ENCODE results near the gene ELMO2.

ELMO2 gene

DNA sequence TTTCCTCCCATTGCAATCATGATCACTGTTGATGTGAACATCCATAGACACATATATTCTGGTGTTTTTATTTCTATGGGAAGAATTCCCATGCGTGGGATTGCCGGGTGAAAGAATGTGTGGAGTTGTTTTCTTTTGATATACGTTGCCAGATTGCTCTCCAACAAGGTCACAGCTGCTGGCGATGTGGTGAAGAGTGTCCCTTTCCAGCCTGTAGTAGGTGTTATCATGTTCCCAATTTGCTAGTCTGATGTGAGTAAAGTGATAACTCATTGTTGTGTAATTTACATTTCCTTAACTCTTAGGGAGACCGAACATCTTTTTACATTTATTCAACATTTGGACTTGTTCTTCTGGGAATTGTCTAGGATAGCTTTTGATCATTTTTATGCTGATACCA, 14.5 kb upstream of the ELMO2 start:
- TF ChIP-seq, protein P1, sequence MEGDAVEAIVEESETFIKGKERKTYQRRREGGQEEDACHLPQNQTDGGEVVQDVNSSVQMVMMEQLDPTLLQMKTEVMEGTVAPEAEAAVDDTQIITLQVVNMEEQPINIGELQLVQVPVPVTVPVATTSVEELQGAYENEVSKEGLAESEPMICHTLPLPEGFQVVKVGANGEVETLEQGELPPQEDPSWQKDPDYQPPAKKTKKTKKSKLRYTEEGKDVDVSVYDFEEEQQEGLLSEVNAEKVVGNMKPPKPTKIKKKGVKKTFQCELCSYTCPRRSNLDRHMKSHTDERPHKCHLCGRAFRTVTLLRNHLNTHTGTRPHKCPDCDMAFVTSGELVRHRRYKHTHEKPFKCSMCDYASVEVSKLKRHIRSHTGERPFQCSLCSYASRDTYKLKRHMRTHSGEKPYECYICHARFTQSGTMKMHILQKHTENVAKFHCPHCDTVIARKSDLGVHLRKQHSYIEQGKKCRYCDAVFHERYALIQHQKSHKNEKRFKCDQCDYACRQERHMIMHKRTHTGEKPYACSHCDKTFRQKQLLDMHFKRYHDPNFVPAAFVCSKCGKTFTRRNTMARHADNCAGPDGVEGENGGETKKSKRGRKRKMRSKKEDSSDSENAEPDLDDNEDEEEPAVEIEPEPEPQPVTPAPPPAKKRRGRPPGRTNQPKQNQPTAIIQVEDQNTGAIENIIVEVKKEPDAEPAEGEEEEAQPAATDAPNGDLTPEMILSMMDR (conservative IDR thresholded peaks at IDR 0.05; ENCODE audit: low read depth, low read length), result no peak
- no peak overlapping the region for H3K9ac ChIP-seq
- no peak overlapping the region for H2AFZ ChIP-seq (ENCODE audit: low read depth)
- no peak overlapping the region for H3K27ac ChIP-seq
- H3K4me3 ChIP-seq (IDR thresholded peaks at IDR 0.05; ENCODE audit: insufficient read depth, low read depth, low read length), result no peak overlapping the region
- no peaks in the 10 kb centered on the region for H3K36me3 ChIP-seq (ENCODE audit: insufficient read depth)
- H3K79me2 ChIP-seq (ENCODE audit: insufficient read depth, low read depth), result no peaks in the 10 kb centered on the region
- no peaks in the 10 kb centered on the region for H3K27me3 ChIP-seq (ENCODE audit: insufficient read depth, low read depth)
- no peak overlapping the region for H3K4me2 ChIP-seq
- H4K20me1 ChIP-seq (ENCODE audit: insufficient read depth), result no peaks in the 10 kb centered on the region
- no peaks in the 10 kb centered on the region for H3K4me1 ChIP-seq (ENCODE audit: low read depth, poor library complexity, severe bottlenecking)

DNA sequence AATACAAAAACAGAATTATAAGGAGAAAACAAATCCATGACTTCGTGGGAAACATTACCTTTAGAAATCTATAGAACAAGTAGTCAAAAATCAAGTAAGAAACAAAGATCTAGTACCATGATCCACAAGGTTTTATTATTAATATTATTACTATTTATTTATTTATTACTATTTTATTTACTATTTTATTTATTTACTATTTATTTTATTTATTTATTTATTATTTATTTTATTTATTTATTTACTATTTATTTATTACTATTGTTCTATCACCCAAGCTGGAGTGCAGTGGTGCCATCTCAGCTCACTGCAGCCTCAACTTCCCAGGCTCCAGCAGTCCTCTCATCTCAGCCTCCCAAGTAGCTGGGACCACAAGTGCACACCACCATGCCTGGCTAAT, 13.5 kb upstream of the ELMO2 start:
- Histone ChIP-seq H2AFZ (ENCODE audit: low read depth) (no peak overlapping the region), H3K36me3 (ENCODE audit: insufficient read depth) (no peaks in the 10 kb centered on the region), H3K27ac (no peak overlapping the region), H3K9ac (no peak overlapping the region), H4K20me1 (ENCODE audit: insufficient read depth) (no peaks in the 10 kb centered on the region), H3K4me2 (no peak overlapping the region), H3K79me2 (ENCODE audit: insufficient read depth, low read depth) (no peaks in the 10 kb centered on the region), H3K4me1 (ENCODE audit: low read depth, poor library complexity, severe bottlenecking) (no peaks in the 10 kb centered on the region), H3K4me3 (IDR thresholded peaks at IDR 0.05; ENCODE audit: insufficient read depth, low read depth, low read length) (no peak overlapping the region), H3K27me3 (ENCODE audit: insufficient read depth, low read depth) (no peaks in the 10 kb centered on the region)
- TF ChIP-seq, protein P1 (conservative IDR thresholded peaks at IDR 0.05; ENCODE audit: low read depth, low read length), result no peak

DNA sequence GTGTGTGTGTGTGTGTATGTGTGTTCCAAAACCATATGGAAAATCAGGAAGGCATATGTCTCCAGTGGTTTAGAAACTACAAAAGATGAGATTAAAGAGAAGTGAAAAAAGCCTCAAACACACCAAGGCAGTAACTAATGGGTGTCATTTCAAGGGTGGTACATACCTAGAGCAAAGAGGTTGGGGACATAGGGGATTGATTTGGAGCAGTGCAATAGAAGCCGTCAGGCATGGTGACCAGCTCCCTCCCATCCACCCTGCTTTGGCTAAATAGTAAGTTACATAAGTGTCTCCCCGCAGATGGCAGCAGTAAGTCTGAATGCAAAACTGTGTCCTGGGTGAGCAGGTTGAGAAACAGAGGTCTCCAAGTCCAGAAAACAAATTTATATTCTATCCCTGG, 10.4 kb upstream of the ELMO2 start:
- H3K79me2 ChIP-seq (ENCODE audit: insufficient read depth, low read depth), result no peaks in the 10 kb centered on the region

DNA sequence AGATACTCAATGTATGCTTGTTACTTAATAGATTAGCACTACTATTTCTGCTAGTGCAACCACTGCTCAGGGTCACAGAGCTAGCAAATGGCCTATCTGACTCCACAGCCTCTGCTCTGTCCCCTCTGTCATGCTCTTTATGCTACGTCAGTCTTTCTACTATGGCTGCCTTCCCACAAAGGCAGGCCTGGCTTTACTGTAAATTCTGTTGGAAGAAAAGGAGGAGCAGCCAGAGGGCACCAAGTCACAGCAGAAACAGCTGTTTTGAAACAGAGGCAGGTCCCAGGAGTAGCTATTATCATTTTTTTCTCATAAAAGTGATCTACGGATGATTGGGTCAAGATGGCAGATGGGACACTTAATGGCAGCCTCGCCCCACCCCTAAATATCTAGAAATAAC, 10.0 kb upstream of the ELMO2 start:
- no peaks in the 10 kb centered on the region for H4K20me1 ChIP-seq (ENCODE audit: insufficient read depth)
- H3K4me2 ChIP-seq, result no peak overlapping the region
- no peaks in the 10 kb centered on the region for H3K4me1 ChIP-seq (ENCODE audit: low read depth, poor library complexity, severe bottlenecking)
- H3K36me3 ChIP-seq (ENCODE audit: insufficient read depth), result no peaks in the 10 kb centered on the region
- no peaks in the 10 kb centered on the region for H3K79me2 ChIP-seq (ENCODE audit: insufficient read depth, low read depth)
- no peaks in the 10 kb centered on the region for H3K27me3 ChIP-seq (ENCODE audit: insufficient read depth, low read depth)
- H3K9ac ChIP-seq, result no peak overlapping the region
- H3K4me3 ChIP-seq (IDR thresholded peaks at IDR 0.05; ENCODE audit: insufficient read depth, low read depth, low read length), result no peak overlapping the region
- no peak overlapping the region for H3K27ac ChIP-seq
- no peak overlapping the region for H2AFZ ChIP-seq (ENCODE audit: low read depth)
- TF ChIP-seq, protein P1 (conservative IDR thresholded peaks at IDR 0.05; ENCODE audit: low read depth, low read length), result no peak

More for the DNA sequence above, 10.4 kb upstream of the ELMO2 start:
- TF ChIP-seq, protein P1 (conservative IDR thresholded peaks at IDR 0.05; ENCODE audit: low read depth, low read length), result no peak
- H3K9ac ChIP-seq, result no peak overlapping the region
- H4K20me1 ChIP-seq (ENCODE audit: insufficient read depth), result no peaks in the 10 kb centered on the region
- no peak overlapping the region for H3K4me3 ChIP-seq (IDR thresholded peaks at IDR 0.05; ENCODE audit: insufficient read depth, low read depth, low read length)
- no peaks in the 10 kb centered on the region for H3K36me3 ChIP-seq (ENCODE audit: insufficient read depth)
- H3K27ac ChIP-seq, result no peak overlapping the region
- no peaks in the 10 kb centered on the region for H3K27me3 ChIP-seq (ENCODE audit: insufficient read depth, low read depth)
- H3K4me2 ChIP-seq, result no peak overlapping the region
- H3K4me1 ChIP-seq (ENCODE audit: low read depth, poor library complexity, severe bottlenecking), result no peaks in the 10 kb centered on the region
- no peak overlapping the region for H2AFZ ChIP-seq (ENCODE audit: low read depth)

Measured in KMS-11 (cell line).